Stimulated activated CD8-positive, alpha-beta memory T cell treated with anti-CD3 and anti-CD28 coated beads, Interleukin-4, amount 100 ng/mL, for 24 hours (primary cell): Measurements from ENCODE around the gene TCF23.

ENCODE experiments used
- DNase-seq: peaks from one replicate; pipeline ENCODE4 v3.0.0-alpha.2; 2020; ENCODE audit warnings: low read depth

The TCF23 gene

DNA sequence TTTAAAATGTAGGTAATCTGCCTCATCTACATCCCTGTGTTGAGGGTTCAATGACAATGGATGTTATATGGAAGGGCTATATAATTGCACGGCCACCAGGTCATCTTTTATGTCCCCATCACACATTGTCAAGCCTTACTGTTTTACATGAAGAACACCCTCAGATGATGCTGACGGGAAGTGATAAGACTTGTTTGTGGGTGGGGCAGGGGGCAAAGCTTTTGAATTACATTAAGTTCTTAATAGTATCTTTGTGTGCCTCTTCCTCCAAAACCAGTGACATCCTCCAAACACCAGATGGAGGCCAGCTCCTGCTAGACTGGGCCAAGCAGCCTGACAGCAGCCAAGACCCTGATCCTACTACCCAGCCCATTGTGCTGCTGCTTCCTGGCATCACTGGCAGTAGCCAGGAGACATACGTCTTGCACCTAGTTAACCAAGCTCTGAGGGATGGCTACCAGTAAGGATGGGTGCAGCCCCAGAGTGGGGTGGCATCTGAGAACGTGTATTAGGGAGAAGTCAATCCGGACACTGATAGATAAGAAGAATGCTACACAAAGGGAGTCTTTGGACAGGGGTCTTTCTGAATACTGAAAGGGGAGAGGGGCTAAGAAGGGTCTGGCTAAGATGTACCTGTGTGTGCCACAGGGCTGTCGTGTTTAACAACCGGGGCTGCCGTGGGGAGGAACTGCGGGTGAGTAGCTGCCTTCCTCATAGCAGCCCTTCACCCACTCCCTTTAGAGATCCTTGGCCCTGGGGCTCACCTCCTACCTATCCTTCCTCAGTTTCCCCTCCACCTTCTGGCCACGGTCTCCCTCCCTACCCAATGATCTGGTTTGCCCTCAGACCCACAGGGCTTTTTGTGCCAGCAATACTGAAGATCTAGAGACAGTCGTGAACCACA lies 19.9 kb upstream of the TCF23 start:
- DNase-seq, result no peak

GRCh38 chr2:27130396-27130795 lies 18.4 kb upstream of the TCF23 start:
- DNase-seq, result no peak

DNA sequence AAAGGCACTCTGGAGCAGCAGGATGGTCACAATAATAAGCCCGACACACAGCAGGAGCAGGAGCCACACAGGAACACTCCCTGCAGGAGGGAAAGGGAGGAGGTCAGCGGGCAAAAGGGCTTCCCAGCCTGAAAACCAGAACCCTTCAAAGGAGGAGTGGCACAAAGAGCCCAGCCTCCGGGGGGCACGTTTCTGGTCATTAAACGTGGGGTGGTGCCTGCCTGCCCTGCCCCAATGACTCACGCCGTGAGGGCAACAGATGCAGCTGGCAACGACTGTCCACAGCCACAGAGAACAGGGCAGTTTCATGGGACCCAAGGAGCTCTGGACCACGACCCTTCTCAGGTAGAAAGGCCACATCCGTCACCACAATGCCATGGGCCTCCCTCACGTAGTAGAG lies 17.4 kb upstream of the TCF23 start:
- DNase-seq, result no peak

DNA sequence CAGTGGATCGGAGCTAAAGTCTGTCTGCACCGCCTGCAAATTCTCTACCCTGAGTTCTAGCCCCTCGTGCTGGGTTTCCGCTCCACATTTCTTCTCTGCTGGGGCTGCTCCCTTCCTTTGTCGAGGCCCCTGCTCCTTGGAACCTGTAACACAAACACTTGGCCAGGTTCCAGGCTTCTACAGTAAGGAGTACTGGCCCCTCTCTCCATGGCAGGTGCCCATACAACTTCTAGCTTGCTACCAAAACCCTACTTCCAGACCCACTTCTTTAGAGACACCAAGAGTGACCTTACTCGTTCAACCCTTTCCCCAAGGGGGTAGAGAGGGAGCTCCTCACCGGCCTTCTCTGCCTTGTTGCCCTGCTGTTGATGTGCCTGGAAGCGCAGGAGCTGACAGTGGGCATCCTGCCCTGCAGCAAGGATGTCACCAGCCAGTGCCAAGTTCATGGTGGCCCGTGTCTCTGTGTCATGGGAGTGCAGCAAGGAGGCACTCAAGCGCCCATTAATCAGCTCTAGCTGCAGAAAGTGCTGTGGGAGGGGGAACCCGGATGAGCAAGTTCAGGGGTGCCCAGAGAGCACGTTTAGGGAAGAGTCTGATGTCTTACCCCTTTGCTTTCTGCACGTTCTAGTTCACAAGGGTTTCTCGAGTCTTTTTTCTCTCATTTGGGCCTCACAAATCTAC lies 15.5 kb upstream of the TCF23 start:
- DNase-seq, result no peak

GRCh38 chr2:27133905-27134780 lies 14.7 kb upstream of the TCF23 start, which contains the start of gene PREB:
Gene PREB (minus strand): TSS chr2:27134636. CDS start chr2:27134421, 215 bp downstream.
- peak; percentile 98 for DNase-seq

DNA sequence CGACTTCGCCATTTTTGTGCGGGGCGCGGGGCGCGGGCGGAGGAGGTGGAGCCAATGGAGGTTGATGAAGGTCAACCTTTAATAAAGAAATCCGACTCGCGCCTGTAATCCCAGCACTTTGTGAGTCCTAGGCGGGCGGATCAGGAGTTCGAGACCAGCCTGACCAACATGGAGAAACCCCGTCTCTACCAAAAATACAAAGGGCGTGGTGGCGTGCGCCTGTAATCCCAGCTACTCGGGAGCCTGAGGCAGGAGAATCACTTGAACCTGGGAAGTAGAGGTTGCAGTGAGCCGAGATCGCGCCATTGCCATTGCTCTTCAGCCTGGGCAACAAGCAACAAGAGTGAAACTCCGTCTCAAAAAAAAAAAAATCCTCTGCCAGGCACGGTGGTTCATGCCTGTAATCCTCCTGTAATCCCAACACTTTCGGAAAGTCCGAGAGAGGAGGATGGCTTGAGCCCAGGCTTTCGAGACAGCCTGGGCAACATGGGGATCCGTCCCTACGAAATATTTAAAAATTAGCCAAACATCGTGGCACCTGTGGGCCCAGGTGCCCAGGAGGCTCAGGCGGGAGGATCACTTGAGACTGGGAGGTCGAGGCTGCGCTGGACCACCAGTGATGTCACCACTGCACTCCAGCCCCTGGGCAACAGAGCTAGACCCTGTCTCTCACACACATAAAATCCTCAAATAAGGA lies 13.9 kb upstream of the TCF23 start:
- no peak for DNase-seq

DNA sequence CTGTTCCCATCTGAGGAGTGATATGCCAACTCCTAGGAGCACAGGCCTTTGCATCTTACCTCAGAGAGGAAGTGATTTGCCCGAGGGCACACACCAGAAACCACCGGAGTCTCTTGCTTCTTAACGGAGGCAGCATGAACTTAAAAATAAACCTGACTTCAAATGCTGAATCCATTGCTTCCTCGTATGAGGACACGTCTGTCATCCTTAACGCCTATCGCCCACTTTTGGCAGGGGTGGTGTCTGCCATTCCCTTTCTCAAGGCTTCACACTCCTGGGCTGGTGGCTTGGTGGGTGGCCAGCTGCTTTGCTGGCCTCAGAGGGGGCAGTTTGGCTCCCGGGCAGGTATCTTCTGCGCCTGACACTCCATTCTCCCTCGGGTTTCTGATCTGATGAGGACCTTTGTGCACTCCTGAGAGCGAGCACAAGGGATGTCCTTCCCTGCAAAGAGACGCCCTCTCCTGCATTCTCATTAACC lies 13.3 kb upstream of the TCF23 start:
- DNase-seq, result no peak

DNA sequence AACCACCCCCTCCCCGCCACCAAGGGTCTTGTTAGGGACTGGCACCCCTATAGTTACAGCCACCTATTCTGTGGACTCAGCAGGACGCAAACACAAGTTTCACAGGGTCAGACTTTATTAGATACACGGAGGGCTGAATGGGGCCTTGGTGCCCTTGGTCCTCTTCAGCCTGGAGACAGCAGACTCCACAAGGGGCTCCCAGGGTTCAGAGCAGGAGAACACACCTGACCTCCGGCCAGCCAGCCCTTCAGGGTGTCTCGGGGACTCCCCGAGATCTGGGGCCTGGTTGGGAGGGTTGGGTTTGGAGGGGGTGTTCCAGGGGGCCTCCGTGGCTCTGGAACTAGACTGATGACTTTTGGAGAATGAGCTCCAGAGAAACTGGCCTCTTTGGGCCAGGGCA lies 12.1 kb upstream of the TCF23 start:
- DNase-seq, result no peak

DNA sequence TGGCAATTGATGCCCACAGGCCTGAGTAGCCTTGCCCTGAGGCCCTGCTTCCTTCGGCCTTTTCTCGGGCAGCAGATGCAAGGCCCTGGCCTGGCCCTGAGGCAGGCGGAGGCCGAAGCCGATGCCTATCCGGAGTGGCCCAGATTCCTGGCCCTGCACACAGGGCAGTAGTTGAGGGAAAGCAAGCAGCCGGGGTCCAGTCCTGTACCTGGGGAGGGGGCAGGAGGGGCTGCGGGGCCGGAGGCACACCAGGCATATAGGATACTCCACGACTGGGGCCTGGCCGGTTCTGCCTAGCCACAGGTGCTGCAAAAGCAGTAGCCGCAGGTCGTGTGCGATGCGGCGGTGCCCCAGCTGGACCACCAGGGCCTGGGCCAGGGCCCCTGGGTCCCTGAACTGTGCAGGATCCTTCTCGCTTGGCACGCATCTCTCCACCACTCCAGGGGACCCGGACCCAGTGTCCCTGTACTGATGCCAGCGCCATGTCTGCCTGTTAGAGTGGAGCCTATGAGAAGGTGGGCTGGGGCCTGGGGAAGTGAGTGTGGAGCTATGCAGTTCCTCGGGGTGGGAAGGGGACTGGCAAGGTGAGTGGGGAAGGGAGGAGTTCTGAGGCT lies 11.4 kb upstream of the TCF23 start:
- DNase-seq, result no peak

- DNase-seq, result no peak
Observed at GRCh38 chr2:27138111-27138510, 10.7 kb upstream of the TCF23 start.

GRCh38 chr2:27139310-27139709 lies 9.5 kb upstream of the TCF23 start, which contains the start of gene PRR30:
Gene PRR30 (minus strand): TSS chr2:27139410. CDS start chr2:27138329, 1,081 bp downstream.
- DNase-seq, result no peak

DNA sequence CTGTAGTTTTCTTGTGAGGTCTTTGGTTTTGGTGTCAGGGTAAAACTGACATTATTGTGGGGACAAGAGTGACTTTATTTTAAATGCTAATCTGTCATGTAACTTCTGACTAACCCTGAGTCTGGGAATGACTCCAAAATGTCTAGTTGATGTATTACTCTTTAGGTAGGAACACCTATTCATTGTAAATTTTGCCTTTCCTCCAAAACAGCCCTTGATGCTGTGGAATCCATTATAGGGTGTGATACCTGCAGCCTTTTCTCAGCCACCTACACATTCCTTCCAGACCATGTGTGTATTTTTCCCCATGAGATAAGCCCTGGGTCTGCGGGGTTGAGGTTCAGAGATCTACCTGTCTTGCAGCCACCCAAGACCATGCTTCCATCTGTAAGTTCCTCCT lies 5.5 kb upstream of the TCF23 start:
- DNase-seq, result no peak

GRCh38 chr2:27145682-27146081 lies 3.1 kb upstream of the TCF23 start:
- DNase-seq, result no peak

DNA sequence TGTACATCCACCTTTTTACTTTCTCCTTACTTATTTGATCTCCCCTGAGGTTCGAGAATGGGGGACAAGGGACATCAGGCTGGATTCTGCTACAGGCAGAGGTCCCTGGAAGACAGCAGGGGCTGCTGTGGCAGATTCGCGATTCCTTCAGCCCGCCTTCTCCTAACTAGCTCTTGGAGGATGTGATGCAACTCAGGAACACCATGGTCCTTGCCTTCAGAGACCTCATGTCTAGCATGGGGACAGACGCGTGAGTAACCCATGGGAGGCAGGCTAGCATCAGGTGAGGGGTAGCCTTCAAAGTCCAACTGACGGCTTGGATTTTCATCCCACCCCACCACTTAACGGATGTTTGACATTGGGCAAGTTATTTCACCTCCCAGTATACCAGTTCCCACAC lies 869 bp upstream of the TCF23 start:
- no peak for DNase-seq

DNA sequence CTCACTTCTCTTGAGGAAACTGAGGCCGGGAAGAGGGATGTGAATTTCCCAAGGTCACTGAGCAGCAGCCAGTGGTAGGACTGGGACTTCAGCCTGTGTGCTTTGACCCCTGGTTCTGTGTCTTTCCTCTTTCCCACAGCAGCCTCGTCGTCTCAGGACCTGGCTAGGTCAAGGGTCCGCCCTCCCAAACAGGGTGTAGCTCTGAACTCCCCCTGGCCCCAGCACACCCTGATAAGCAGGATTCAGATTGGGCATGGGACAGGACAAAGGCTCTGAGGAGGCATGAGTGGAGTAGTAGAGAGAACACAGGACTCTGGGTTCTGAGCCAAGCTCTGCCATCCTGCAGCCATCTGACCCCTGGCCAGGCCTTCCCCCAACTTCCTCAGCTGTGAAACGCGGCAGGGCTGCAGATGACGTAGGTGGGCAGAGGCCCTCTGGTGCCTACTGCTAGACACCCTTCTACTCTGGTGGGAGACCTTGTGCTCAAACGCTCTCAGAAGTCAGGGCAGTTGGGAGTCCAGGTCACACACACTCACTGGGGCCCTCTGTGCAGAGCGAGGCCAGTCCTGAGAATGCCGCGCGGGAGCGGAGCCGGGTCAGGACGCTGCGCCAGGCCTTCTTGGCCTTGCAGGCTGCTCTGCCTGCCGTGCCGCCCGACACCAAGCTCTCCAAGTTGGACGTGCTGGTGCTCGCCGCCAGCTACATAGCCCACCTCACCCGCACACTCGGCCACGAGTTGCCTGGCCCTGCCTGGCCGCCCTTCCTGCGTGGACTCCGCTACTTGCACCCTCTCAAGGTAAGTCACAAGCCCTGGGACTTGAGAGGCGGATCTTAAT lies 984 bp downstream of the TCF23 start:
- DNase-seq, result no peak

GRCh38 chr2:27150639-27151230 lies 1.9 kb downstream of the TCF23 start:
- no peak for DNase-seq

DNA sequence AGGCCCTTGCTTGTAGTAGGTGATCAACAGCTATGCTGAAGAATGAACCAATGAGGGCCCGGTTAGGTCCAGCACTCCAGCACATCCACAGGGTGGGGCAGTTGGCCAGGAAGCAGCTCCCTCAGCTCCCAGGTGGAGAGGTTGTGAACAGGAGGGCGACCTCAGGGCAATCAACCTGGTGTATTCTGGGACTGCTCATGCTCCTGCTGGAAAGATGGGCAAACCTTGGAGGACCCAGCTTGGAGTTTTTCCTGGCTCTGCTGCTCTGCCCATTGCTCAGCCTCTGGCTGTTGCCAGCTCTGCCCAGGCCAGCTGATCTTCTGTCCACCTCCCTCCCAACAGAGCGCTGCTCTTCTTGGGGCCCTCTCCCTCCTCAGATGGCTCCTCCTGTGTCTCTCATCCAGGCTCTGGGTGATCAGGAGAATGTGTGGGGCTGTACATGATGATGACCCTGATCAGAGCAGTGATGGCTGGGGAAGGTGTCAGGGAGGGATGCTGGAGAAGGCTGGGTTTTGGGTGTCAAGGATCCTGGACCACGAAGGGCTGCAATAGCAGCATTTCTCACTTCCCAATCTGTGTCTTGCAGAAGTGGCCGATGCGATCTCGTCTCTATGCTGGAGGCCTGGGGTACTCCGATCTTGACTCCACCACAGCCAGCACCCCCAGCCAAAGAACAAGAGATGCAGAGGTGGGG lies 3.4 kb downstream of the TCF23 start:
- no peak for DNase-seq

GRCh38 chr2:27152796-27153464 lies 4.1 kb downstream of the TCF23 start:
- no peak for DNase-seq

GRCh38 chr2:27154488-27154887 lies 5.7 kb downstream of the TCF23 start:
- no peak for DNase-seq
